Measurements from ENCODE around the gene FMNL2. TPM values are rescaled to one million over a fixed set of nuclear protein-coding genes. Genes with fewer than 3 reads are reported as not detected.

FMNL2 gene
- total and polyA plus RNA-seq, 11 donors, result 4.7 to 19.4 (median 5.5) TPM

DNA sequence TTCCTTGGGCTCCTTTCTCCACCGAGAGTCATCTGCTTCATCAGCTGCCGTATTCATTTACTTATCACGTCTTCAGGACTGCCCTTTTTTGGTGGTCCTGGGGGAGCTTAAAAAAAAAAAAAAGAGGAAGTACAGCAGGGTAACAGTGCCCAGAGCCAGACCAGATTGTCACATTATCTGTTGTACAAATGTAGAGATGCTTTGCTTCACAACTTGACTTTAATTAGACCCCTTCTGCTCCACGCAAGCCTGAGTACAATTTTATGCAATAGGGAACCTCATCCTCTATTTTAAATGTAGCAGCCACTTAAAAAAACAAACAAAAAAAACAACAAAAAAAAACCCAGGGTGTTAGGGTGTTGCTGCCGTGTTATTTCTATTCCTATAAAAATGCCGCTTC, 254.0 kb downstream of the FMNL2 start:
- no peak overlapping the region for H3K4me3 ChIP-seq
- TF ChIP-seq, protein P1, sequence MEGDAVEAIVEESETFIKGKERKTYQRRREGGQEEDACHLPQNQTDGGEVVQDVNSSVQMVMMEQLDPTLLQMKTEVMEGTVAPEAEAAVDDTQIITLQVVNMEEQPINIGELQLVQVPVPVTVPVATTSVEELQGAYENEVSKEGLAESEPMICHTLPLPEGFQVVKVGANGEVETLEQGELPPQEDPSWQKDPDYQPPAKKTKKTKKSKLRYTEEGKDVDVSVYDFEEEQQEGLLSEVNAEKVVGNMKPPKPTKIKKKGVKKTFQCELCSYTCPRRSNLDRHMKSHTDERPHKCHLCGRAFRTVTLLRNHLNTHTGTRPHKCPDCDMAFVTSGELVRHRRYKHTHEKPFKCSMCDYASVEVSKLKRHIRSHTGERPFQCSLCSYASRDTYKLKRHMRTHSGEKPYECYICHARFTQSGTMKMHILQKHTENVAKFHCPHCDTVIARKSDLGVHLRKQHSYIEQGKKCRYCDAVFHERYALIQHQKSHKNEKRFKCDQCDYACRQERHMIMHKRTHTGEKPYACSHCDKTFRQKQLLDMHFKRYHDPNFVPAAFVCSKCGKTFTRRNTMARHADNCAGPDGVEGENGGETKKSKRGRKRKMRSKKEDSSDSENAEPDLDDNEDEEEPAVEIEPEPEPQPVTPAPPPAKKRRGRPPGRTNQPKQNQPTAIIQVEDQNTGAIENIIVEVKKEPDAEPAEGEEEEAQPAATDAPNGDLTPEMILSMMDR (IDR thresholded peaks at IDR 0.05), result no peak
- no peak for TF ChIP-seq POLR2A (IDR thresholded peaks at IDR 0.05)
- no peak for DNase-seq
- intact Hi-C loops (cut with DNase I), result no loop called here
- H3K4me1 ChIP-seq, result peaks cover 0 to 12% (median 6%) of the 10 kb centered on the region in 12 donors
- ATAC-seq, result no peak
- no peaks in the 10 kb centered on the region for H3K27me3 ChIP-seq
- no peak overlapping the region for H3K27ac ChIP-seq
- peaks cover 0 to 14% (median 0%) of the 10 kb centered on the region in 9 donors for H3K36me3 ChIP-seq
- 75 to 84% (median 76%) methylated on average over 6 of the region's 6 CpGs for WGBS, 4 donors
- H3K9me3 ChIP-seq, result no peaks in the 10 kb centered on the region

DNA sequence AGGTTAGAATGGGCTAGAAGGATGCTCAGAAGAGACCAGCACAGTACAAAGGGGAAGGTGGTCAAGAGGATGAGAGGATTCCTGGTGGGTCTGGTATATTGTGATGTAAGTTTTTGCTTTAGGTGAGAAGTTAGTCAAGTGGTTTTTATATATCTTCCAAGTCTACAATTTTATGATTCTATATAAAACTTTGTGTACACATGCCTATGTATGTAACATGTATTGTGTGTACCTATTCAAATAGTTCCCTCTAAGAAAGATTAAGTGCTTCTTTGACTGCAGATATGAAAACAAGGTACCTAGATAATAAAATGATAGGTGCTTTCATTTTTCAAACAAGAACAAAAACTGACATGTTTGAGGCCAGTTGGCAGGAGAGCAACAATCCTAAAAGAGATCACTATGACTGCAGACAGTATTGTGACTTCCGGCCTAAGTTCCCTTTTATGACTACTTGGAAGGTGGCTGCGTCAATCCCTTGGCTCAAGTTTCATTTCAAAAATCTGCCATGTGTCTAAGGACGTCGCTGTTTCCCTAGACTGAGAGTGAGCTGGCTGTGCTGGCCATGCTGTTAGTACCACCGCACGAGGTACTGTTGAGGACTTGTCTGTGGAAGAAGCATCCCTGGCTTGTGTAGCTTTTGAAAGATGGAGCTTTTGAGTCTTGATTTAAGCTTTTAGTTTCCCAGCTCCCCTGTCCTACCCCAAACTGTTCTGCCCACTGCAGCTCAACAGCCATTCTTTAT, 259.2 kb downstream of the FMNL2 start:
- peak overlapping the region in 6 of 12 donors; percentile 6 to 64 (median 22) for H3K27ac ChIP-seq
- H3K27me3 ChIP-seq, result no peaks in the 10 kb centered on the region
- no peak overlapping the region for H3K4me3 ChIP-seq
- H3K9me3 ChIP-seq, result no peaks in the 10 kb centered on the region
- 74 to 82% (median 77%) methylated on average over 6 of the region's 6 CpGs for WGBS, 4 donors
- TF ChIP-seq, protein P1 (IDR thresholded peaks at IDR 0.05), result no peak
- TF ChIP-seq POLR2A (IDR thresholded peaks at IDR 0.05), result no peak
- DNase-seq, result peak in 4 of 5 donors; percentile 31 to 47 (median 42)
- peaks cover 0 to 22% (median 0%) of the 10 kb centered on the region in 12 donors for H3K4me1 ChIP-seq
- intact Hi-C loops (cut with DNase I), result no loop called here
- peaks cover 0 to 14% (median 0%) of the 10 kb centered on the region in 9 donors for H3K36me3 ChIP-seq
- peak; percentile 44 to 88 (median 79) for ATAC-seq

DNA sequence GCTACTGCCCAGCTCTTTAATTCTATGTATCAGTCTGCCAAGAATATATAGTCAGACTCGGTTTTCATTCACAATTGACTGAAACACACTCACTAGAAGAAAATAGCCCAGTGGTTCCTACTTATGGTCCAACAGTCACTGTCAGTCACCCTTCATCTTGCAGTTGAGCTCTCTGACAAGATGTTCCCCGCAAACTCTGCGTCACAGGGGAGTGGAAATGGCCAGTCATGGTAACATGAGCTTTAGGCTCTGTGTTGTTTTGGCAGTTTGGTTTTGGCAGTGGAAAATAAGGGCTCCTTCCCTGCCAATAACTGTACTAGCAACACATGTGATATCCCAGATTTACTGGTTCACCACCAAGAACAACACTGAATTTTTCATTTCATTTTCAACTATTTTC, 259.8 kb downstream of the FMNL2 start:
- H3K27ac ChIP-seq, result peak overlapping the region in 5 of 12 donors; percentile 6 to 64 (median 28)
- 55 to 66% (median 64%) methylated on average over 3 of the region's 3 CpGs for WGBS, 4 donors
- intact Hi-C loops (cut with DNase I), result no loop called here
- peaks cover 0 to 14% (median 0%) of the 10 kb centered on the region in 9 donors for H3K36me3 ChIP-seq
- TF ChIP-seq POLR2A (IDR thresholded peaks at IDR 0.05), result no peak
- TF ChIP-seq, protein P1 (IDR thresholded peaks at IDR 0.05), result no peak
- ATAC-seq (peak; percentile 75 to 85 (median 78)), DNase-seq (peak in 4 of 5 donors; percentile 21 to 44 (median 37))
- peaks cover 0 to 22% (median 0%) of the 10 kb centered on the region in 12 donors for H3K4me1 ChIP-seq
- no peak overlapping the region for H3K4me3 ChIP-seq
- no peaks in the 10 kb centered on the region for H3K9me3 ChIP-seq
- H3K27me3 ChIP-seq, result no peaks in the 10 kb centered on the region

DNA sequence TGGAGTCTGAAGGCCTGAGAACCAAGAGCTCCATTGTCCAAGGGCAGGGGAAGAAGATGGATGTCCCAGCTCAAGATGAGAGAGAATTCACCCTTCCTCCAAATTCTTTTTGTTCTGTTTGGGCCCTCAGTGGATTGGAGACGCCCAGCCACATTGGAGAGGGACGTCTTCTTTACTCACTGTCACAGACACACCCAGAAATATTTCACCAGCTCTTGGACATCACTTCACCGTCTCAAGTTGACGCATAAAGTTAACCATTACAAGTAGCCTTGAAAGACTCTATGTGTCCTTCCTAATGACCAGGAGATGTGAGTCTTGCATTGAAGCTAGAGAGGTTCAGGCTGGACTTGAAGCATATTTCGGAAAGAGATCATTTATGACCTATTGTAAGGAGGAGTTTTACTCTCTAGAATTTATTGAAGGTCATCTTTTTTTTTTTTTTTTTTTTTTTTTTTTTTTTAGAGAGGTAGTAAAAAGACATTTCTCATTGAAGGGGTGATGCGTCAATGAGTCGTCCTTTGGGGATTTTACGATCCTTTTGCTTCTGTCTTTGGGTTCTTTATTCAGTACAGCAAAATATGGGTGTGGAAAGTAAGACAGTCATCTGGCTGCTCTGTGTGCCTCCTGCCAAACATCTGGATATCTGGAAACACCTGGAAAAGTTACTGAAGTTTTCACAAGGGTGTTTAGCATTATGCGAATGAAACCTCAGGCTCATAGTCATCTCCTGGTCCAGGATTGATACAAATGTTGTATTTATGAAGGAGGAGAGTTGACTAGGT, 264.2 kb downstream of the FMNL2 start:
- Histone ChIP-seq H3K4me3 (no peak overlapping the region), H3K27ac (no peak overlapping the region), H3K36me3 (no peaks in the 10 kb centered on the region), H3K4me1 (peaks cover 0 to 12% (median 0%) of the 10 kb centered on the region in 12 donors), H3K9me3 (no peaks in the 10 kb centered on the region), H3K27me3 (no peaks in the 10 kb centered on the region)
- 93 to 96% (median 95%) methylated on average over 9 of the region's 9 CpGs for WGBS, 4 donors
- intact Hi-C loops (cut with DNase I), result no loop called here
- no peak for TF ChIP-seq POLR2A (IDR thresholded peaks at IDR 0.05)
- TF ChIP-seq, protein P1 (IDR thresholded peaks at IDR 0.05), result no peak
- ATAC-seq (no peak), DNase-seq (no peak)

Measured in heart left ventricle (tissue), 16 donors.